H9 (cell line): ENCODE data around the gene SDHC. TPM values are rescaled to one million over a fixed set of nuclear protein-coding genes. Genes with fewer than 3 reads are reported as not detected.

Source experiments
- DNase-seq: peaks from one replicate; pipeline ENCODE4 v3.0.0-alpha.2; 2017
- H2AFZ ChIP-seq: one replicate; pipeline ENCODE4 v1.6.1; 2013; ENCODE audit warnings: mild to moderate bottlenecking, low read length, control low read depth, moderate library complexity
- H2AK5ac ChIP-seq: 2 replicates; pipeline ENCODE4 v1.6.1; 2013; ENCODE audit warnings: low read length, control low read depth, mixed read lengths; ENCODE audit not compliant: insufficient read length
- H2BK120ac ChIP-seq: one replicate; pipeline ENCODE4 v1.6.1; 2013; ENCODE audit warnings: low read depth, mild to moderate bottlenecking, low read length, control low read depth, inconsistent platforms; ENCODE audit not compliant: poor library complexity, severe bottlenecking
- H2BK12ac ChIP-seq: 2 replicates; pipeline ENCODE4 v1.6.1; 2013; ENCODE audit warnings: low read length, control low read depth, mixed read lengths, low read depth; ENCODE audit not compliant: insufficient read length
- H2BK15ac ChIP-seq: 2 replicates; pipeline ENCODE4 v1.6.1; 2013; ENCODE audit warnings: low read depth, low read length, control low read depth
- H2BK20ac ChIP-seq: one replicate; pipeline ENCODE4 v1.6.1; 2013; ENCODE audit warnings: low read depth, mild to moderate bottlenecking, low read length, control low read depth, inconsistent platforms; ENCODE audit not compliant: poor library complexity, severe bottlenecking
- H2BK5ac ChIP-seq: 2 replicates; pipeline ENCODE4 v1.6.1; 2013; ENCODE audit warnings: low read length, control low read depth, mixed read lengths; ENCODE audit not compliant: insufficient read length
- H3K14ac ChIP-seq: 2 replicates; pipeline ENCODE4 v1.6.1; 2013; ENCODE audit warnings: low read length, control low read depth; ENCODE audit not compliant: insufficient read depth
- H3K18ac ChIP-seq: 2 replicates; pipeline ENCODE4 v1.6.1; 2013; ENCODE audit warnings: low read depth, mild to moderate bottlenecking, mixed read lengths, low read length, control low read depth; ENCODE audit not compliant: insufficient read length
- H3K23ac ChIP-seq: 2 replicates; pipeline ENCODE4 v1.6.1; 2013; ENCODE audit warnings: low read length, control low read depth, mixed read lengths, low read depth; ENCODE audit not compliant: insufficient read length
- H3K23me2 ChIP-seq: 2 replicates; pipeline ENCODE4 v1.6.1; 2013; ENCODE audit warnings: low read depth, mild to moderate bottlenecking, mixed read lengths, low read length, control low read depth; ENCODE audit not compliant: insufficient read length, poor library complexity, severe bottlenecking
- H3K27ac ChIP-seq: 2 replicates; pipeline ENCODE4 v1.5.1; 2013; ENCODE audit warnings: low read length, control low read depth, mixed read lengths, low read depth; ENCODE audit not compliant: insufficient read length
- H3K27me3 ChIP-seq: 2 replicates; pipeline ENCODE4 v1.6.1; 2013; ENCODE audit warnings: low read length, control low read depth, inconsistent platforms; ENCODE audit not compliant: insufficient read depth
- H3K4ac ChIP-seq: 2 replicates; pipeline ENCODE4 v1.6.1; 2013; ENCODE audit warnings: low read depth, mild to moderate bottlenecking, control low read depth, inconsistent platforms, low read length, moderate library complexity
- H3K4me1 ChIP-seq: 2 replicates; pipeline ENCODE4 v1.6.1; 2013; ENCODE audit warnings: low read length, control low read depth, inconsistent platforms; ENCODE audit not compliant: insufficient read depth
- H3K4me2 ChIP-seq: 2 replicates; pipeline ENCODE4 v1.6.1; 2013; ENCODE audit warnings: low read length, control low read depth, mixed read lengths; ENCODE audit not compliant: insufficient read length, insufficient read depth
- H3K56ac ChIP-seq: 2 replicates; pipeline ENCODE4 v1.6.1; 2013; ENCODE audit warnings: low read depth, mild to moderate bottlenecking, mixed read lengths, low read length, control low read depth; ENCODE audit not compliant: insufficient read length
- H3K79me1 ChIP-seq: 2 replicates; pipeline ENCODE4 v1.6.1; 2013; ENCODE audit warnings: low read depth, mild to moderate bottlenecking, moderate library complexity, low read length, control low read depth, inconsistent platforms; ENCODE audit not compliant: insufficient read depth, poor library complexity, severe bottlenecking
- H3K79me2 ChIP-seq: 2 replicates; pipeline ENCODE4 v1.6.1; 2013; ENCODE audit warnings: low read length, control low read depth, inconsistent platforms; ENCODE audit not compliant: insufficient read depth
- H3K9ac ChIP-seq: 2 replicates; pipeline ENCODE4 v1.6.1; 2013; ENCODE audit warnings: low read length, control low read depth, mixed read lengths; ENCODE audit not compliant: insufficient read length; ENCODE audit errors: extremely low read depth
- H3K9me3 ChIP-seq: one replicate; pipeline ENCODE4 v1.6.1; 2013; ENCODE audit warnings: low read depth, low read length, inconsistent platforms; ENCODE audit not compliant: control insufficient read depth
- H3T11ph ChIP-seq: one replicate; pipeline ENCODE4 v1.6.1; 2013; ENCODE audit warnings: mild to moderate bottlenecking, low read length, control low read depth, inconsistent platforms
- H4K20me1 ChIP-seq: one replicate; pipeline ENCODE4 v1.6.1; 2013; ENCODE audit not compliant: control insufficient read depth, insufficient read length, insufficient read depth
- H4K5ac ChIP-seq: 2 replicates; pipeline ENCODE4 v1.6.1; 2013; ENCODE audit warnings: low read depth, mild to moderate bottlenecking, mixed read lengths, low read length, control low read depth; ENCODE audit not compliant: insufficient read length
- H4K8ac ChIP-seq: replicated peaks from 2 replicates; pipeline ENCODE4 v1.6.1; 2013; ENCODE audit warnings: low read length, control low read depth, mixed read lengths, low read depth; ENCODE audit not compliant: insufficient read length
- H4K91ac ChIP-seq: 2 replicates; pipeline ENCODE4 v1.6.1; 2013; ENCODE audit warnings: low read depth, mild to moderate bottlenecking, moderate library complexity, mixed read lengths, low read length, control low read depth; ENCODE audit not compliant: insufficient read length
- H3K27ac Mint-ChIP-seq, 3 experiments: 2 replicates in 2 of 3; 3 replicates in 1 of 3; pipeline ENCODE4 v1.8.0; 2020 to 2021; ENCODE audit warnings: mixed read lengths in 3 of 3, mild to moderate bottlenecking in 1 of 3, moderate library complexity in 1 of 3
- H3K27me3 Mint-ChIP-seq: 2 replicates; pipeline ENCODE4 v1.8.0; 2021; ENCODE audit warnings: low read depth, mild to moderate bottlenecking, moderate library complexity, mixed read lengths
- H3K36me3 Mint-ChIP-seq, 3 experiments: 2 replicates in 2 of 3; 3 replicates in 1 of 3; pipeline ENCODE4 v1.8.0; 2020 to 2021; ENCODE audit warnings: low read depth in 3 of 3, mixed read lengths in 3 of 3; ENCODE audit not compliant: insufficient read depth in 1 of 3
- H3K4me1 Mint-ChIP-seq, 2 experiments: 2 replicates each; pipeline ENCODE4 v1.8.0; 2020; ENCODE audit warnings: mixed read lengths in 2 of 2
- H3K4me3 Mint-ChIP-seq, 2 experiments: 2 replicates in 1 of 2; 3 replicates in 1 of 2; pipeline ENCODE4 v1.8.0; 2020 to 2021; ENCODE audit warnings: mild to moderate bottlenecking in 2 of 2, mixed read lengths in 2 of 2, moderate library complexity in 1 of 2
- H3K9me3 Mint-ChIP-seq, 2 experiments: 2 replicates in 1 of 2; 3 replicates in 1 of 2; pipeline ENCODE4 v1.8.0; 2020; ENCODE audit warnings: mild to moderate bottlenecking in 2 of 2, mixed read lengths in 2 of 2, moderate library complexity in 1 of 2
- WGBS: extraction: QIAGEN DNeasy Blood & Tissue Kit; methylation state at CpG from one replicate; pipeline ENCODE4 v1.1.7; 2013; ENCODE audit warnings: missing lambda C conversion rate, low lambda C conversion rate, mixed read lengths; ENCODE audit not compliant: insufficient read length; ENCODE audit errors: extremely low coverage; 5-methylcytosine and 5-hydroxymethylcytosine counted together
- total RNA-seq: library from RNA; stranded (reverse); gene quantifications from 2 replicates; pipeline ENCODE4 v1.2.1, GENCODE V29; 2021
- TF ChIP-seq, protein P1 (sequence below): fragments of 200-600 bp; sonication (generic); conservative IDR thresholded peaks from 3 replicates; pipeline ENCODE4 v1.8.0; 2021; ENCODE audit warnings: antibody characterized with exemption, mild to moderate bottlenecking

The SDHC gene
- total RNA-seq, 1 experiment from 2014 or later, result 198 TPM

GRCh38 chr1:161273402-161273801 lies 40.8 kb upstream of the SDHC start:
- Histone ChIP-seq H3K27me3 (no peaks in the 10 kb centered on the region), H4K5ac (no peak overlapping the region), H4K91ac (no peak overlapping the region), H2BK120ac (no peak overlapping the region), H3K4me1 (no peaks in the 10 kb centered on the region), H3T11ph (no peak overlapping the region), H3K79me2 (no peaks in the 10 kb centered on the region), H3K9ac (no peak overlapping the region), H3K4me2 (no peak overlapping the region), H4K8ac (no peak overlapping the region), H3K9me3 (no peaks in the 10 kb centered on the region), H3K56ac (no peak overlapping the region), H3K27ac (no peak overlapping the region), H2BK20ac (no peak overlapping the region), H3K23me2 (no peaks in the 10 kb centered on the region), H2BK5ac (no peak overlapping the region), H3K79me1 (no peaks in the 10 kb centered on the region), H3K4ac (no peak overlapping the region), H4K20me1 (no peaks in the 10 kb centered on the region), H2AFZ (no peak overlapping the region), H3K23ac (no peak overlapping the region), H2AK5ac (no peak overlapping the region), H2BK12ac (no peak overlapping the region), H3K18ac (no peak overlapping the region), H2BK15ac (no peak overlapping the region), H3K14ac (no peak overlapping the region)
- no CpG with 5 or more reads among the region's 3 CpGs for WGBS
- Mint-ChIP-seq H3K36me3 (no peaks in the 10 kb centered on the region), H3K4me3 (no peak overlapping the region), H3K9me3 (no peaks in the 10 kb centered on the region), H3K4me1 (no peaks in the 10 kb centered on the region; a peak in 1 of 4 replicates), H3K27me3 (peaks cover 24% of the 10 kb centered on the region), H3K27ac (no peak overlapping the region)
- no peak for DNase-seq
- TF ChIP-seq, protein P1, sequence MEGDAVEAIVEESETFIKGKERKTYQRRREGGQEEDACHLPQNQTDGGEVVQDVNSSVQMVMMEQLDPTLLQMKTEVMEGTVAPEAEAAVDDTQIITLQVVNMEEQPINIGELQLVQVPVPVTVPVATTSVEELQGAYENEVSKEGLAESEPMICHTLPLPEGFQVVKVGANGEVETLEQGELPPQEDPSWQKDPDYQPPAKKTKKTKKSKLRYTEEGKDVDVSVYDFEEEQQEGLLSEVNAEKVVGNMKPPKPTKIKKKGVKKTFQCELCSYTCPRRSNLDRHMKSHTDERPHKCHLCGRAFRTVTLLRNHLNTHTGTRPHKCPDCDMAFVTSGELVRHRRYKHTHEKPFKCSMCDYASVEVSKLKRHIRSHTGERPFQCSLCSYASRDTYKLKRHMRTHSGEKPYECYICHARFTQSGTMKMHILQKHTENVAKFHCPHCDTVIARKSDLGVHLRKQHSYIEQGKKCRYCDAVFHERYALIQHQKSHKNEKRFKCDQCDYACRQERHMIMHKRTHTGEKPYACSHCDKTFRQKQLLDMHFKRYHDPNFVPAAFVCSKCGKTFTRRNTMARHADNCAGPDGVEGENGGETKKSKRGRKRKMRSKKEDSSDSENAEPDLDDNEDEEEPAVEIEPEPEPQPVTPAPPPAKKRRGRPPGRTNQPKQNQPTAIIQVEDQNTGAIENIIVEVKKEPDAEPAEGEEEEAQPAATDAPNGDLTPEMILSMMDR, result no peak
